ENCODE results near the gene DNAJB4.
"Not testable (repeated sequence)": the region's sequence is repeated elsewhere in the genome, so short reads cannot be mapped to it uniquely, and the experiment has no call there.

DNAJB4 gene

GRCh38 chr1:78004719-78005447 is at the start of gene DNAJB4:
DNAJB4 (plus strand) TSS chr1:78004939; CDS start chr1:78005111, 172 bp downstream.
- DNase-seq (ENCODE audit: low spot score) = peak; percentile 61

- no peak for DNase-seq (ENCODE audit: low spot score)
These were observed 49.0 kb upstream of the DNAJB4 start for GRCh38 chr1:77955709-77956108.

GRCh38 chr1:77956464-77956863 is 48.3 kb upstream of the DNAJB4 start:
- DNase-seq (ENCODE audit: low spot score) = no peak

- DNase-seq (ENCODE audit: low spot score) = no peak
These were observed 46.3 kb upstream of the DNAJB4 start for GRCh38 chr1:77958391-77958790.

GRCh38 chr1:77958850-77959249 is 45.9 kb upstream of the DNAJB4 start:
- no peak for DNase-seq (ENCODE audit: low spot score)

GRCh38 chr1:77961392-77961791 is 43.3 kb upstream of the DNAJB4 start:
- DNase-seq (ENCODE audit: low spot score) = no peak

GRCh38 chr1:77966291-77966690 is 38.4 kb upstream of the DNAJB4 start:
- DNase-seq (ENCODE audit: low spot score) = no peak

- DNase-seq (ENCODE audit: low spot score) = no peak
These were observed 34.5 kb upstream of the DNAJB4 start for GRCh38 chr1:77970192-77970591.

- DNase-seq (ENCODE audit: low spot score) = no peak
These were observed 32.7 kb upstream of the DNAJB4 start for GRCh38 chr1:77972080-77972479.

- DNase-seq (ENCODE audit: low spot score) = no peak
These were observed 29.4 kb upstream of the DNAJB4 start for GRCh38 chr1:77975386-77975785.

- DNase-seq (ENCODE audit: low spot score) = no peak
These were observed 28.8 kb upstream of the DNAJB4 start for GRCh38 chr1:77975907-77976306.

GRCh38 chr1:77976433-77977076 is 28.2 kb upstream of the DNAJB4 start:
- DNase-seq (ENCODE audit: low spot score) = no peak

GRCh38 chr1:77977989-77978292 is 26.8 kb upstream of the DNAJB4 start:
- DNase-seq (ENCODE audit: low spot score) = no peak

GRCh38 chr1:77978293-77978968 is 26.3 kb upstream of the DNAJB4 start:
- peak; percentile 57 for DNase-seq (ENCODE audit: low spot score)

GRCh38 chr1:77978969-77979876 is 25.5 kb upstream of the DNAJB4 start, which contains the start of gene FUBP1:
FUBP1 (minus strand) TSS chr1:77979072; CDS start chr1:77979004, 68 bp downstream.
- DNase-seq (ENCODE audit: low spot score) = peak; percentile 86

- DNase-seq (ENCODE audit: low spot score) = not testable (repeated sequence)
These were observed 21.3 kb upstream of the DNAJB4 start for GRCh38 chr1:77983352-77983996.

GRCh38 chr1:77983997-77984355 is 20.8 kb upstream of the DNAJB4 start:
- no peak for DNase-seq (ENCODE audit: low spot score)

- DNase-seq (ENCODE audit: low spot score) = no peak
These were observed 20.1 kb upstream of the DNAJB4 start for GRCh38 chr1:77984629-77985028.

GRCh38 chr1:77986810-77987209 is 17.9 kb upstream of the DNAJB4 start:
- DNase-seq (ENCODE audit: low spot score) = no peak

GRCh38 chr1:77987919-77988318 is 16.8 kb upstream of the DNAJB4 start:
- no peak for DNase-seq (ENCODE audit: low spot score)

- no peak for DNase-seq (ENCODE audit: low spot score)
These were observed 15.0 kb upstream of the DNAJB4 start for GRCh38 chr1:77989744-77990143.
